Astrocyte (in vitro differentiated cells and primary cell): ENCODE data around the gene KLHDC9. TPM values are rescaled to one million over a fixed set of nuclear protein-coding genes. Genes with fewer than 3 reads are reported as not detected.

Experiments used
- DNase-seq: peaks from one replicate; pipeline ENCODE4 v3.0.0-alpha.2; 2010; ENCODE audit warnings: low read depth
- FAIRE-seq: peaks from 2 replicates; lab custom pipeline; 2011; peaks lifted over from hg19 to GRCh38; lab: Jason Lieb, UNC
- H2AFZ ChIP-seq: 2 replicates; pipeline ENCODE4 v1.6.0; 2012; ENCODE audit warnings: low read depth, low read length, inconsistent platforms
- H3K27ac ChIP-seq: 2 replicates; pipeline ENCODE4 v1.5.1; 2011; ENCODE audit warnings: low read depth, low read length, inconsistent platforms
- H3K27me3 ChIP-seq: 2 replicates; pipeline ENCODE4 v1.6.0; 2011; ENCODE audit warnings: low read length, inconsistent platforms; ENCODE audit not compliant: insufficient read depth
- H3K36me3 ChIP-seq: 2 replicates; pipeline ENCODE4 v1.5.1; 2011; ENCODE audit warnings: low read length, inconsistent platforms; ENCODE audit not compliant: insufficient read depth
- H3K4me1 ChIP-seq: 2 replicates; pipeline ENCODE4 v1.5.1; 2011; ENCODE audit warnings: low read length, inconsistent platforms; ENCODE audit not compliant: insufficient read depth
- H3K4me2 ChIP-seq: 2 replicates; pipeline ENCODE4 v1.6.0; 2012; ENCODE audit warnings: low read length, inconsistent platforms
- H3K4me3 ChIP-seq: 2 replicates; pipeline ENCODE4 v1.5.1; 2011; ENCODE audit warnings: low read depth, mild to moderate bottlenecking, low read length, inconsistent platforms; ENCODE audit not compliant: insufficient read depth
- H3K79me2 ChIP-seq: 2 replicates; pipeline ENCODE4 v1.6.0; 2012; ENCODE audit warnings: mild to moderate bottlenecking, low read length, inconsistent platforms; ENCODE audit not compliant: insufficient read depth
- H3K9ac ChIP-seq: 2 replicates; pipeline ENCODE4 v1.6.0; 2012; ENCODE audit warnings: mild to moderate bottlenecking, low read length, inconsistent platforms
- H3K9me3 ChIP-seq: 2 replicates; pipeline ENCODE4 v1.5.1; 2012; ENCODE audit warnings: low read depth, mild to moderate bottlenecking, low read length, inconsistent platforms; ENCODE audit not compliant: insufficient read depth
- H4K20me1 ChIP-seq: 2 replicates; pipeline ENCODE4 v1.6.0; 2012; ENCODE audit warnings: low read length, inconsistent platforms; ENCODE audit not compliant: insufficient read depth
- H3K27ac Mint-ChIP-seq: one replicate; pipeline ENCODE4 v1.8.0; 2021; ENCODE audit warnings: mild to moderate bottlenecking, mixed read lengths; ENCODE audit not compliant: unreplicated experiment
- H3K27me3 Mint-ChIP-seq: one replicate; pipeline ENCODE4 v1.8.0; 2021; ENCODE audit warnings: low read depth, mixed read lengths; ENCODE audit not compliant: unreplicated experiment
- H3K36me3 Mint-ChIP-seq: one replicate; pipeline ENCODE4 v1.8.0; 2021; ENCODE audit warnings: low read depth, mixed read lengths; ENCODE audit not compliant: unreplicated experiment
- H3K4me1 Mint-ChIP-seq: one replicate; pipeline ENCODE4 v1.8.0; 2021; ENCODE audit warnings: low read depth, mixed read lengths; ENCODE audit not compliant: unreplicated experiment
- H3K4me3 Mint-ChIP-seq: one replicate; pipeline ENCODE4 v1.8.0; 2021; ENCODE audit warnings: mild to moderate bottlenecking, moderate library complexity, mixed read lengths; ENCODE audit not compliant: unreplicated experiment
- H3K9me3 Mint-ChIP-seq: one replicate; pipeline ENCODE4 v1.8.0; 2021; ENCODE audit warnings: mild to moderate bottlenecking, mixed read lengths; ENCODE audit not compliant: unreplicated experiment
- EZH2 ChIP-seq: IDR thresholded peaks from 2 replicates; pipeline ENCODE4 v1.6.1; 2012; ENCODE audit warnings: mild to moderate bottlenecking, low read length, inconsistent platforms; ENCODE audit not compliant: insufficient read depth
- total RNA-seq: library from RNA; stranded (reverse); gene quantifications from 2 replicates; pipeline ENCODE4 v1.2.1, GENCODE V29; 2021
- TF ChIP-seq, protein P1 (sequence below): IDR thresholded peaks from 2 replicates; pipeline ENCODE4 v1.5.1; 2011; ENCODE audit warnings: low read depth, mild to moderate bottlenecking, inconsistent platforms, low read length, moderate library complexity; ENCODE audit not compliant: insufficient read depth

The KLHDC9 gene
- total RNA-seq, 1 donor from 2014 or later = 1.5 TPM

DNA sequence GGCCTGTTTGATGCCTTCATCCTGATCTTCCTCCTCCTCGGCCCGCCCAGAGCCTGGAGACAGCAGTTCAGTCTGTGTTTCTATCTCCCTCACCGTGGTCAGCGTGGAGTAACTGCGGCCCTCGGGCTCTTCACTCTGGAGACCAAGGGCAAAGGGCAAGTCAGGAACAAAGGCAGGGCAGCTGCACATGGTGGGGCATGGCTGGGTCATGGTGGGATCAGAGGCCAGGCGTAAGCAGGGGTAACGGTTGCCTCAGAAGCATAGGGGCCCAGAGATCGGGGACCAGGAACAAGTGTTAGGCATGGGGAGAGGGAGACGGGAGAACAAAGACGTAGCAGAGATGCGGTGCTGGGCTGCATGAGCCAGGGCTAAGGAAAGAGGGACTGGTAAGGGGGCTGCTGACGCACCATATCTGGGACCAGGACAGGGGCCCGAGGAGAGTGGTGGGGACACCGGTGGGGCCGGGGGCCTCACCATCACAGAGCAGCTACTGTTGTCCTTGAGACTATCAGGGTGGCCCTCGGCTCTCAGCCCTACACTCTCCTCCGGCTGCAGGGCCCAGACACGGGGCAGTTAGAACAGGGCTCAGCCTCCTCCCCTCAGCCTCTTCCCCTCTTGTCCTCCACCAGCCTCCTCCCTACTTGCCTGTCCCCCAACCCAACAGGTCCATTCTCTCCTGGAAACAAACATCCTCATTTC, 25.3 kb upstream of the KLHDC9 start:
- Histone ChIP-seq H3K4me2 (no peak overlapping the region), H3K27ac (no peak overlapping the region), H3K9me3 (no peaks in the 10 kb centered on the region), H3K4me3 (no peak overlapping the region), H3K4me1 (no peaks in the 10 kb centered on the region), H2AFZ (no peak overlapping the region), H3K27me3 (no peaks in the 10 kb centered on the region), H3K36me3 (no peaks in the 10 kb centered on the region), H3K79me2 (no peaks in the 10 kb centered on the region), H3K9ac (no peak overlapping the region), H4K20me1 (no peaks in the 10 kb centered on the region)
- DNase-seq = no peak
- Mint-ChIP-seq H3K36me3 (peaks cover 11% of the 10 kb centered on the region), H3K27me3 (peaks cover 3% of the 10 kb centered on the region), H3K27ac (peak overlapping the region; percentile 34), H3K9me3 (peaks cover 3% of the 10 kb centered on the region), H3K4me3 (peak overlapping the region; percentile 50), H3K4me1 (peaks cover 22% of the 10 kb centered on the region)
- TF ChIP-seq EZH2 = no peak
- TF ChIP-seq, protein P1, sequence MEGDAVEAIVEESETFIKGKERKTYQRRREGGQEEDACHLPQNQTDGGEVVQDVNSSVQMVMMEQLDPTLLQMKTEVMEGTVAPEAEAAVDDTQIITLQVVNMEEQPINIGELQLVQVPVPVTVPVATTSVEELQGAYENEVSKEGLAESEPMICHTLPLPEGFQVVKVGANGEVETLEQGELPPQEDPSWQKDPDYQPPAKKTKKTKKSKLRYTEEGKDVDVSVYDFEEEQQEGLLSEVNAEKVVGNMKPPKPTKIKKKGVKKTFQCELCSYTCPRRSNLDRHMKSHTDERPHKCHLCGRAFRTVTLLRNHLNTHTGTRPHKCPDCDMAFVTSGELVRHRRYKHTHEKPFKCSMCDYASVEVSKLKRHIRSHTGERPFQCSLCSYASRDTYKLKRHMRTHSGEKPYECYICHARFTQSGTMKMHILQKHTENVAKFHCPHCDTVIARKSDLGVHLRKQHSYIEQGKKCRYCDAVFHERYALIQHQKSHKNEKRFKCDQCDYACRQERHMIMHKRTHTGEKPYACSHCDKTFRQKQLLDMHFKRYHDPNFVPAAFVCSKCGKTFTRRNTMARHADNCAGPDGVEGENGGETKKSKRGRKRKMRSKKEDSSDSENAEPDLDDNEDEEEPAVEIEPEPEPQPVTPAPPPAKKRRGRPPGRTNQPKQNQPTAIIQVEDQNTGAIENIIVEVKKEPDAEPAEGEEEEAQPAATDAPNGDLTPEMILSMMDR = no peak
- FAIRE-seq = no peak

DNA sequence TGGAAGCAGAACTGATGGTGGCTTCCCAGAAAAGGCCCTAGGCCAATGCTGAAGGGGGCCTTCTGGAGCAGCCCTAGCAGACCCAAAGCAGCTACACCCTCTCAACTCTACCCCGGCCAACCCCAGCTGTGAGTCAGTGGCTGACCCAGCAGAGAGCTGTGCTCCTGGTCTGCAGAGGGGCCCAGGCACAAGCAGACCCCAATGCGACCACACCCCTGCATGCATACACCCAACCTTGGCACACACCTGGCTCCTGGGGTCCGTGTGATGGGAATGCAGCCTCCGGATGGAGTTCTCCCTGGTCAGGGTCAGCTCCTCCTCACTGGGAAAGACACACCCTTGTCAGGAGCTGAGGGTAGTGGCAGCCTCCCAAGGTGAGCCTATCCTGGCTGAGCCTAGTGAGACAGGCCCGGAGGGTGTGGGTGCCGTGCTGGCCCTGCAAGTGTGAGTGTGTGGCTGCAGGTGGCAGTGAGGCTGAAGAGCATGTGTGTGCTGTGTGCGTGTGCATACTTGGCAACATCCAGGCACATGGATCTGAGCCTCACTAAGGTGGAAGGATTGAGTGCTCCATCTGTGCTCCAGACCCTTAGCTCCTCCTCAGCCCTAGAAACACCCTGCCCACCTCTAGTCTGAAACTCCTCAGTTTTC, 24.6 kb upstream of the KLHDC9 start:
- H2AFZ ChIP-seq = no peak overlapping the region
- H3K36me3 ChIP-seq = no peaks in the 10 kb centered on the region
- Mint-ChIP-seq H3K27ac (no peak overlapping the region), H3K9me3 (peaks cover 3% of the 10 kb centered on the region), H3K4me1 (peaks cover 22% of the 10 kb centered on the region), H3K27me3 (peaks cover 2% of the 10 kb centered on the region), H3K4me3 (no peak overlapping the region), H3K36me3 (peaks cover 11% of the 10 kb centered on the region)
- H4K20me1 ChIP-seq = no peaks in the 10 kb centered on the region
- H3K4me1 ChIP-seq = no peaks in the 10 kb centered on the region
- no peaks in the 10 kb centered on the region for H3K9me3 ChIP-seq
- H3K9ac ChIP-seq = no peak overlapping the region
- TF ChIP-seq, protein P1 = no peak
- TF ChIP-seq EZH2 = no peak
- DNase-seq = no peak
- no peak for FAIRE-seq
- no peaks in the 10 kb centered on the region for H3K27me3 ChIP-seq
- no peak overlapping the region for H3K27ac ChIP-seq
- no peak overlapping the region for H3K4me3 ChIP-seq
- H3K79me2 ChIP-seq = no peaks in the 10 kb centered on the region
- no peak overlapping the region for H3K4me2 ChIP-seq
